ENCODE data around the gene SLC38A2.

The SLC38A2 gene

GRCh38 chr12:46367351-46368029 lies 5.1 kb downstream of the SLC38A2 start:
- Histone ChIP-seq H2BK12ac (ENCODE audit: low read length) (no peak overlapping the region), H2BK5ac (ENCODE audit: low read depth, low read length, poor library complexity) (no peak overlapping the region), H4K12ac (ENCODE audit: low read depth, low read length) (no peak overlapping the region), H3K36me3 (ENCODE audit: control insufficient read depth in 1 of 2, insufficient read depth in 2 of 2, low read length in 2 of 2) (peaks cover 12 to 40% of the 10 kb centered on the region in 2 experiments), H2AK5ac (ENCODE audit: low read length) (no peak overlapping the region), H3K4me1 (ENCODE audit: control insufficient read depth in 1 of 2, insufficient read depth in 2 of 2, low read length in 2 of 2) (no peaks in the 10 kb centered on the region), H3K14ac (ENCODE audit: low read length) (no peak overlapping the region), H3K18ac (ENCODE audit: low read length) (no peak overlapping the region), H3K27ac (ENCODE audit: low read depth, low read length) (no peak overlapping the region), H4K8ac (ENCODE audit: low read depth, low read length) (no peak overlapping the region), H4K91ac (ENCODE audit: low read depth, low read length) (no peak overlapping the region), H3K9ac (ENCODE audit: low read length) (no peak overlapping the region), H2AFZ (ENCODE audit: insufficient read depth, low read length, poor library complexity) (no peak overlapping the region), H3K23ac (ENCODE audit: low read length) (no peak overlapping the region), H3K27me3 (ENCODE audit: insufficient read depth, low read length) (no peaks in the 10 kb centered on the region), H3K4me3 (ENCODE audit: low read depth, low read length) (no peak overlapping the region), H3K4me2 (ENCODE audit: low read length) (peak overlapping the region; percentile 3), H2BK120ac (ENCODE audit: insufficient read depth, low read length, poor library complexity) (no peak overlapping the region), H3K9me3 (ENCODE audit: insufficient read depth, low read depth, low read length) (no peaks in the 10 kb centered on the region), H3K79me2 (ENCODE audit: control insufficient read depth, insufficient read depth, low read length, poor library complexity) (peaks cover 15% of the 10 kb centered on the region), H3K4ac (ENCODE audit: low read depth, low read length) (peak overlapping the region; percentile 52), H3K79me1 (ENCODE audit: low read length) (peaks cover 12% of the 10 kb centered on the region)
- no CpG with 5 or more reads among the region's 5 CpGs for WGBS (ENCODE audit: extremely low coverage, insufficient coverage, insufficient read length)
- DNase-seq, result no peak

- Histone ChIP-seq H3K18ac (ENCODE audit: low read length) (no peak overlapping the region), H3K27ac (ENCODE audit: low read depth, low read length) (no peak overlapping the region)
Observed at GRCh38 chr12:46366771-46367170, 5.8 kb downstream of the SLC38A2 start.

GRCh38 chr12:46365951-46366379 lies 6.6 kb downstream of the SLC38A2 start:
- Histone ChIP-seq H3K4me1 (ENCODE audit: control insufficient read depth in 1 of 2, insufficient read depth in 2 of 2, low read length in 2 of 2) (no peaks in the 10 kb centered on the region), H3K9me3 (ENCODE audit: insufficient read depth, low read depth, low read length) (no peaks in the 10 kb centered on the region), H3K36me3 (ENCODE audit: control insufficient read depth in 1 of 2, insufficient read depth in 2 of 2, low read length in 2 of 2) (peaks cover 5 to 41% of the 10 kb centered on the region in 2 experiments), H2BK5ac (ENCODE audit: low read depth, low read length, poor library complexity) (no peak overlapping the region), H4K91ac (ENCODE audit: low read depth, low read length) (no peak overlapping the region), H3K27ac (ENCODE audit: low read depth, low read length) (no peak overlapping the region), H2AFZ (ENCODE audit: insufficient read depth, low read length, poor library complexity) (no peak overlapping the region), H2BK12ac (ENCODE audit: low read length) (no peak overlapping the region), H3K79me1 (ENCODE audit: low read length) (peaks cover under 1% of the 10 kb centered on the region), H3K23ac (ENCODE audit: low read length) (no peak overlapping the region), H2BK120ac (ENCODE audit: insufficient read depth, low read length, poor library complexity) (no peak overlapping the region), H3K27me3 (ENCODE audit: insufficient read depth, low read length) (no peaks in the 10 kb centered on the region), H4K8ac (ENCODE audit: low read depth, low read length) (no peak overlapping the region), H3K4me3 (ENCODE audit: low read depth, low read length) (no peak overlapping the region), H3K4me2 (ENCODE audit: low read length) (no peak overlapping the region), H4K12ac (ENCODE audit: low read depth, low read length) (no peak overlapping the region), H2AK5ac (ENCODE audit: low read length) (no peak overlapping the region), H3K14ac (ENCODE audit: low read length) (no peak overlapping the region), H3K9ac (ENCODE audit: low read length) (no peak overlapping the region), H3K79me2 (ENCODE audit: control insufficient read depth, insufficient read depth, low read length, poor library complexity) (peaks cover 1% of the 10 kb centered on the region), H3K4ac (ENCODE audit: low read depth, low read length) (no peak overlapping the region), H3K18ac (ENCODE audit: low read length) (no peak overlapping the region)
- DNase-seq, result no peak
- no CpG with 5 or more reads among the region's 2 CpGs for WGBS (ENCODE audit: extremely low coverage, insufficient coverage, insufficient read length)

More at GRCh38 chr12:46366771-46367170, 5.8 kb downstream of the SLC38A2 start:
- no peak overlapping the region for H2BK120ac ChIP-seq (ENCODE audit: insufficient read depth, low read length, poor library complexity)
- no peak overlapping the region for H3K4ac ChIP-seq (ENCODE audit: low read depth, low read length)
- H3K4me3 ChIP-seq (ENCODE audit: low read depth, low read length), result no peak overlapping the region
- no peak overlapping the region for H4K8ac ChIP-seq (ENCODE audit: low read depth, low read length)
- no peak overlapping the region for H2AFZ ChIP-seq (ENCODE audit: insufficient read depth, low read length, poor library complexity)
- no peak overlapping the region for H2AK5ac ChIP-seq (ENCODE audit: low read length)
- no peaks in the 10 kb centered on the region for H3K4me1 ChIP-seq (ENCODE audit: control insufficient read depth in 1 of 2, insufficient read depth in 2 of 2, low read length in 2 of 2)
- H3K79me1 ChIP-seq (ENCODE audit: low read length), result peaks cover 6% of the 10 kb centered on the region
- H3K14ac ChIP-seq (ENCODE audit: low read length), result no peak overlapping the region
- H3K4me2 ChIP-seq (ENCODE audit: low read length), result no peak overlapping the region
- no peak overlapping the region for H3K23ac ChIP-seq (ENCODE audit: low read length)
- H4K91ac ChIP-seq (ENCODE audit: low read depth, low read length), result no peak overlapping the region
- no CpG with 5 or more reads among the region's 5 CpGs for WGBS (ENCODE audit: extremely low coverage, insufficient coverage, insufficient read length)
- no peaks in the 10 kb centered on the region for H3K27me3 ChIP-seq (ENCODE audit: insufficient read depth, low read length)
- H3K9ac ChIP-seq (ENCODE audit: low read length), result no peak overlapping the region
- H2BK12ac ChIP-seq (ENCODE audit: low read length), result no peak overlapping the region
- H3K9me3 ChIP-seq (ENCODE audit: insufficient read depth, low read depth, low read length), result no peaks in the 10 kb centered on the region
- no peak for DNase-seq
- peaks cover 9% of the 10 kb centered on the region for H3K79me2 ChIP-seq (ENCODE audit: control insufficient read depth, insufficient read depth, low read length, poor library complexity)
- H4K12ac ChIP-seq (ENCODE audit: low read depth, low read length), result no peak overlapping the region
- H3K36me3 ChIP-seq (ENCODE audit: control insufficient read depth in 1 of 2, insufficient read depth in 2 of 2, low read length in 2 of 2), result peaks cover 11 to 40% of the 10 kb centered on the region in 2 experiments
- no peak overlapping the region for H2BK5ac ChIP-seq (ENCODE audit: low read depth, low read length, poor library complexity)

- no peak overlapping the region for H2BK120ac ChIP-seq (ENCODE audit: insufficient read depth, low read length, poor library complexity)
- H3K18ac ChIP-seq (ENCODE audit: low read length), result no peak overlapping the region
- no peak overlapping the region for H3K9ac ChIP-seq (ENCODE audit: low read length)
- no peak overlapping the region for H2BK5ac ChIP-seq (ENCODE audit: low read depth, low read length, poor library complexity)
- H4K8ac ChIP-seq (ENCODE audit: low read depth, low read length), result no peak overlapping the region
- H4K91ac ChIP-seq (ENCODE audit: low read depth, low read length), result no peak overlapping the region
- no peak overlapping the region for H3K4me3 ChIP-seq (ENCODE audit: low read depth, low read length)
- H3K79me1 ChIP-seq (ENCODE audit: low read length), result no peaks in the 10 kb centered on the region
- H3K27ac ChIP-seq (ENCODE audit: low read depth, low read length), result no peak overlapping the region
- H2AFZ ChIP-seq (ENCODE audit: insufficient read depth, low read length, poor library complexity), result no peak overlapping the region
- no peaks in the 10 kb centered on the region for H3K27me3 ChIP-seq (ENCODE audit: insufficient read depth, low read length)
- H3K9me3 ChIP-seq (ENCODE audit: insufficient read depth, low read depth, low read length), result no peaks in the 10 kb centered on the region
- H3K36me3 ChIP-seq (ENCODE audit: control insufficient read depth in 1 of 2, insufficient read depth in 2 of 2, low read length in 2 of 2), result peaks cover 4 to 41% of the 10 kb centered on the region in 2 experiments
- DNase-seq, result no peak
- H2BK12ac ChIP-seq (ENCODE audit: low read length), result no peak overlapping the region
- H3K4me2 ChIP-seq (ENCODE audit: low read length), result no peak overlapping the region
- H3K14ac ChIP-seq (ENCODE audit: low read length), result no peak overlapping the region
- no peak overlapping the region for H3K4ac ChIP-seq (ENCODE audit: low read depth, low read length)
- no peak overlapping the region for H4K12ac ChIP-seq (ENCODE audit: low read depth, low read length)
- no peak overlapping the region for H2AK5ac ChIP-seq (ENCODE audit: low read length)
- no peak overlapping the region for H3K23ac ChIP-seq (ENCODE audit: low read length)
- no CpG with 5 or more reads among the region's 3 CpGs for WGBS (ENCODE audit: extremely low coverage, insufficient coverage, insufficient read length)
- H3K79me2 ChIP-seq (ENCODE audit: control insufficient read depth, insufficient read depth, low read length, poor library complexity), result no peaks in the 10 kb centered on the region
- no peaks in the 10 kb centered on the region for H3K4me1 ChIP-seq (ENCODE audit: control insufficient read depth in 1 of 2, insufficient read depth in 2 of 2, low read length in 2 of 2)
Observed at GRCh38 chr12:46364777-46365580, 7.6 kb downstream of the SLC38A2 start.
